GM10248 (cell line): Measurements from ENCODE around the gene PTPRN2.

Experiments
- CTCF ChIA-PET: fragments of 300-600 bp; sonication (Branson Sonifier 250); formaldehyde crosslinking; extraction: SDS; loops from one replicate; lab custom pipeline; 2021; ENCODE audit warnings: antibody characterized with exemption; lab: Yijun Ruan, JAX
- POLR2A ChIA-PET: fragments of 350-650 bp; sonication (Branson Sonifier 250); formaldehyde crosslinking; extraction: SDS; loops from one replicate; lab custom pipeline; 2020; ENCODE audit warnings: antibody characterized with exemption; lab: Yijun Ruan, JAX
- DNase-seq: peaks from one replicate; pipeline ENCODE4 v3.0.0; 2012; ENCODE audit errors: extremely low spot score
- CTCF ChIP-seq: IDR thresholded peaks from 2 replicates; pipeline ENCODE4 v1.5.1; 2012; ENCODE audit warnings: mild to moderate bottlenecking, low read depth; ENCODE audit errors: extremely low read depth, missing control alignments, control extremely low read depth

The PTPRN2 gene

GRCh38 chr7:157722137-157723060 lies 865.2 kb downstream of the PTPRN2 start:
- POLR2A ChIA-PET: no interaction called here
- no peak for TF ChIP-seq CTCF
- CTCF ChIA-PET: no interaction called here
- DNase-seq: no peak

GRCh38 chr7:157721468-157722136 lies 866.0 kb downstream of the PTPRN2 start:
- POLR2A ChIA-PET: no interaction called here
- TF ChIP-seq CTCF: no peak
- no peak for DNase-seq
- CTCF ChIA-PET: no interaction called here

- CTCF ChIA-PET: no interaction called here
- DNase-seq: no peak
- POLR2A ChIA-PET: no interaction called here
- TF ChIP-seq CTCF: no peak
Observed at GRCh38 chr7:157719705-157720655, 867.6 kb downstream of the PTPRN2 start.

GRCh38 chr7:157719008-157719682 lies 868.5 kb downstream of the PTPRN2 start:
- ChIA-PET CTCF (no interaction called here), POLR2A (no interaction called here)
- no peak for DNase-seq
- TF ChIP-seq CTCF: no peak

- CTCF ChIA-PET: no interaction called here
- no peak for TF ChIP-seq CTCF
- POLR2A ChIA-PET: no interaction called here
- DNase-seq: no peak
Observed at GRCh38 chr7:157718303-157719007, 869.2 kb downstream of the PTPRN2 start.
